Ascending aorta (tissue), 2 donors: ENCODE data around the gene LHFPL3. TPM values are rescaled to one million over a fixed set of nuclear protein-coding genes. Genes with fewer than 3 reads are reported as not detected.

Experiments used
- DNase-seq, 2 donors: peaks; one replicate each; pipeline ENCODE4 v3.0.0-alpha.2; 2019; ENCODE audit warnings: low spot score in 2 of 2
- H3K27ac ChIP-seq, 2 donors: fragments of 200-600 bp; sonication (generic); one replicate each; pipeline ENCODE4 v1.5.1; 2016 to 2017; ENCODE audit warnings: mild to moderate bottlenecking in 1 of 2
- H3K27me3 ChIP-seq: fragments of 200-600 bp; sonication (generic); one replicate; pipeline ENCODE4 v1.5.1; 2017
- H3K36me3 ChIP-seq, 2 donors: fragments of 200-600 bp; sonication (generic); one replicate each; pipeline ENCODE4 v1.5.1; 2016
- H3K4me1 ChIP-seq, 2 donors: fragments of 200-600 bp; sonication (generic); one replicate each; pipeline ENCODE4 v1.5.1; 2016 to 2017; ENCODE audit warnings: mild to moderate bottlenecking in 1 of 2
- H3K4me3 ChIP-seq, 2 donors: fragments of 200-600 bp; sonication (generic); one replicate each; pipeline ENCODE4 v1.5.1; 2016 to 2017; ENCODE audit warnings: mild to moderate bottlenecking in 1 of 2
- H3K9me3 ChIP-seq, 2 donors: fragments of 200-600 bp; sonication (generic); one replicate each; pipeline ENCODE4 v1.5.1; 2016
- CTCF ChIP-seq, 3 experiments: fragments of 200-600 bp in 2 of 3; fragments of 450-650 bp in 1 of 3; sonication (generic) in 2 of 3; IDR thresholded peaks; one replicate each; pipeline ENCODE4 v1.5.1; 2016 to 2019; ENCODE audit warnings: antibody characterized with exemption in 3 of 3, mild to moderate bottlenecking in 1 of 3, moderate library complexity in 1 of 3
- intact Hi-C: fragments of 100-400 bp; cut with DNase I; formaldehyde crosslinking; loops from one replicate; pipeline ENCODE4 v1.15.1; 2023
- total RNA-seq: library from RNA; depleted of rRNA; stranded (reverse); fragments of >200 nt; gene quantifications from one replicate; pipeline ENCODE4 v1.1.0, GENCODE V29; 2016

LHFPL3 gene
- total RNA-seq, 1 donor from 2014 or later, result not detected

DNA sequence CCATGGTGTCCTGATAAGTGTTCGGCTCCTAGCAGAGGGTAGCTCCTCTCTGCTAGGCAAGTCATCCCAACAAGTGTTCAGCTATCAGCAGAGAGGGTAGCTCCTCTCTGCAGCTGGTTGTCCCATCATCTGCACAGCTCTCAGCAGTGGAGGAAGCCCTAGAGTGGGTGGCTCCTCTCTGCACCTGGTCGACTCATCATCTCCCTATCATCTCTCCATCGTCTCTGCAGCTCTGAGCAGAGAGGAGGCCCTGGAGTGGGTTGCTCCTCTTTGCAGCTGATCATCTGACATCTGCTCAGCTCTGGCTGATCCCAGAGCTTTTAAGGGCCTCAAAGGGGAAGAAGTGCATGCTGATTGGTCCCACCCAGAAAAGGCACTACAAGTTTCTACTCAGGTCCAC, 485.7 kb downstream of the LHFPL3 start:
- DNase-seq, result no peak
- H3K36me3 ChIP-seq, result no peaks in the 10 kb centered on the region
- no peak for TF ChIP-seq CTCF (IDR thresholded peaks at IDR 0.05)
- intact Hi-C loops, result no loop called here
- H3K4me3 ChIP-seq, result no peak overlapping the region
- no peaks in the 10 kb centered on the region for H3K27me3 ChIP-seq
- H3K4me1 ChIP-seq, result no peaks in the 10 kb centered on the region
- H3K9me3 ChIP-seq, result no peaks in the 10 kb centered on the region
- no peak overlapping the region for H3K27ac ChIP-seq

DNA sequence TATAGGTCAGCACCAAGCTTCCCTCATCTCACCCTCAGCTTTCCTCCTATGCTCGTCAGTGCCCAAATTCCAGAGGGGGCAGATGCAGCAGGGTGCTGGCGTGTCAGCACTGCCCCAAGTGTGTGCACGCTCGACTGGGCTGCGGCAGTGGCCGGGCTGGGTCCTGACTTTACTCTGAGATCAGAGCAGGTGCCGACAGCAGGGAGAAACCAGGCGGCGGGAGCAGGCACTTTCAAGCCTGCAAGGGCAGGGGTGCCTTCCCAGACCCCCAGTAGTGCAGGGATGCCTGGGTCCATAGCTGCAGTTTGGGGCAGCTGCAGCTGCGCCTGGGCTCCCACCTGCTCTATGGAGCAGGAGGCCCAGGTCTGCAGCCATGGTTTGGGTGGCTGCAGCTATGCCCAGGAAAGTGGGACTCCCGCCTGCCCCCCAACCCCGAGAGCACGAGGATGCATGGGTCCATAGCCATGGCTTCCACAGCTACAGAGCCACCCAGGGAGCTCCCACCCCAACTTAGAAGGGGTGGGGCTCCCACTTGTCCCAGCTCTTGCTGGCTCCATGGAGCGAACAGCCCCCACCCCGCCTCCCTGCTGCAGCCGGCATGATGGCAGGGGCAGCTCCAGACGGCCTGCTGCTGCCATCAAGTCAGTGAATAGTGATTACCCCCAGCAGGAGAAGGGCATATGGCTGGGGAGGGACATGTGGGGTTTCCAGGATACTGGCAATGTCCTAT, 486.4 kb downstream of the LHFPL3 start:
- no peaks in the 10 kb centered on the region for H3K36me3 ChIP-seq
- no peaks in the 10 kb centered on the region for H3K4me1 ChIP-seq
- H3K4me3 ChIP-seq, result no peak overlapping the region
- DNase-seq, result no peak
- no peaks in the 10 kb centered on the region for H3K27me3 ChIP-seq
- intact Hi-C loops, result no loop called here
- no peak for TF ChIP-seq CTCF (IDR thresholded peaks at IDR 0.05)
- no peaks in the 10 kb centered on the region for H3K9me3 ChIP-seq
- no peak overlapping the region for H3K27ac ChIP-seq

DNA sequence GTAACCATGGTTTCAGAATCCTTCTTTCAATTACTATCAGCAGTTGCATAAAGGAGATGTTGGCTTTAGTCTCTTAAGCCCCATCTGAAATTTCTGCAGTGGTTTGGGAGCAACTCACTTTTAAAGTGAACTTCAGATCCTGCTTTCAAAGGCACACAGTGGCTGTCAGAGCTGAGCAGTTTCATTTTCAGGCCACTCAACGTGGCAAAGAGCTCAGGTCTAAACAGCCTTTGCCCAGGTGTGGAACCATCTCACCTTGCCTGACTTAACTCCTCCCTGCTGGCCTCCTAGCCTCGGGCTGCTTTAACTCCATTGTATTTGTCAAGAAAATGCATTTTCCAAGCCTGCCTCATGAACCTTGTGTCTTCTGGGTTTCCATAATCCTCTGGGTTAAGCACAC, 488.1 kb downstream of the LHFPL3 start:
- no peak overlapping the region for H3K4me3 ChIP-seq
- DNase-seq, result no peak
- H3K4me1 ChIP-seq, result no peaks in the 10 kb centered on the region
- no peaks in the 10 kb centered on the region for H3K36me3 ChIP-seq
- intact Hi-C loops, result no loop called here
- no peaks in the 10 kb centered on the region for H3K27me3 ChIP-seq
- no peak overlapping the region for H3K27ac ChIP-seq
- no peak for TF ChIP-seq CTCF (IDR thresholded peaks at IDR 0.05)
- H3K9me3 ChIP-seq, result no peaks in the 10 kb centered on the region

DNA sequence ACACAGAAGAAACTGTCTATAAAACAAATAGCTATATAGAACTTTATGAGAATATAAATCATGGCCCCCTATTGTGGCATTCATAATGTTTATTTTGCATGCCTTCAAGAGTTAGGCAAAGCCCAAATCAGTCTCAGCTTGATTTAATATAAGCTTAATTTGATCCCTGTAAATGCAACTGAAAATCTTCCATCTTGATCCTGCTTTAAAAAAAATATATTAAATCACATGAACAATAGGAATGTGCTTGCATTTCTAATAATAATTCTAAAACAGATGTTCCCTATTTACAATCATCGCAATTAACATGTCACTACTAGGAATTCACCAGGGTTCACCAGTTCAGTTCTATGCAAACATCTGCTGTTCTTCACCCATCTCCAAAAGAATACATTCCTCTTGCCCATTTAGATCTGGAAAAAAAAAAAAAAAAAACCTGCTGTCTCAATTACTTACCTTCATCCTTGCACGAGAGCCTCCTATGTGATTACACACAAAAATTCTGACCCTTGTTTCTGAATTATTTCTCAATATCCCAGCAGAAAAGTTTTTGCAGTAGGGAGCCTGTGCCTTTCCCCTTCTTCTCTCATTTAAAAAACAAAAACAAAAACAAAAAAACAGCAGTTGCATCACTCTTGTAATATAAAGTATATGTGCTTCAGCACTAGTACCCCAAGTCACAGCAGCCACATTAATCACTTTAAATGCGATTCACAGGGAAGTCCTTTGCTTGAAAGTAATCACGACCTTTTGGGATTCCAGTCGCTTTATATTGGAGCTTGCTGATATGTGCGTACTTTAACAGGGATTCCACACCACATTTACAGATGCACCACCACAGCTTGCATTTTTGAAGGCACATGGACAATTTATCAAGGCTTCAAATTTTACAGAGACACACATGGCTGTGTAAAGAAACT, 490.8 kb downstream of the LHFPL3 start:
- H3K36me3 ChIP-seq, result no peaks in the 10 kb centered on the region
- H3K4me3 ChIP-seq, result no peak overlapping the region
- no peaks in the 10 kb centered on the region for H3K4me1 ChIP-seq
- no peak for TF ChIP-seq CTCF (IDR thresholded peaks at IDR 0.05)
- H3K27ac ChIP-seq, result no peak overlapping the region
- intact Hi-C loops, result no loop called here
- H3K9me3 ChIP-seq, result no peaks in the 10 kb centered on the region
- no peak for DNase-seq
- no peaks in the 10 kb centered on the region for H3K27me3 ChIP-seq

GRCh38 chr7:104820836-104821535, 492.6 kb downstream of the LHFPL3 start:
- intact Hi-C loops, result no loop called here
- Histone ChIP-seq H3K9me3 (no peaks in the 10 kb centered on the region), H3K36me3 (no peaks in the 10 kb centered on the region), H3K27me3 (no peaks in the 10 kb centered on the region), H3K4me3 (no peak overlapping the region), H3K27ac (no peak overlapping the region), H3K4me1 (no peaks in the 10 kb centered on the region)
- no peak for DNase-seq
- TF ChIP-seq CTCF (IDR thresholded peaks at IDR 0.05), result no peak
